ENCODE results near the gene RBPJL. TPM values are rescaled to one million over a fixed set of nuclear protein-coding genes. Genes with fewer than 3 reads are reported as not detected.

The RBPJL gene
- total and polyA plus RNA-seq, 2 donors from 2014 or later = not detected

DNA sequence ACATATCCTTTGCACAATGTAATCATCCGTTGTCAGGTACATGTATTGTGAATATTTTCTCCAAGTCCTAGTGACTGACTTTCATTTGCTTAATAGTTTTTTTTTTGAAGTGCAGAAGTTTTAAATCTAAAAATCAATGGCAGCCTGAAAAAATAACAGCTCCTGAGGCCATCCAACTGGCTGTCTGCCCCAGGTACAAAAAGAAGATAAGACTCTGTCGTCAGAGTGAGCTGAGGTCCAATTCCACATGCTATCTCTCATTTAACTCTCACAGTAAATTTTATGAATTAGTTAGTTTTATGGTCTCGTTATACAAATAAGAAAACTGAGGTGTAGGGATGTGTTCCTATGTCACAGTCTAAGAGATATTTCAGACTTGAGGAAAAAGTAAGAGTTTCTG lies 31.3 kb upstream of the RBPJL start:
- H3K4me3 ChIP-seq (ENCODE audit: low read length in 3 of 3) = no peak overlapping the region
- TF ChIP-seq, protein P1, sequence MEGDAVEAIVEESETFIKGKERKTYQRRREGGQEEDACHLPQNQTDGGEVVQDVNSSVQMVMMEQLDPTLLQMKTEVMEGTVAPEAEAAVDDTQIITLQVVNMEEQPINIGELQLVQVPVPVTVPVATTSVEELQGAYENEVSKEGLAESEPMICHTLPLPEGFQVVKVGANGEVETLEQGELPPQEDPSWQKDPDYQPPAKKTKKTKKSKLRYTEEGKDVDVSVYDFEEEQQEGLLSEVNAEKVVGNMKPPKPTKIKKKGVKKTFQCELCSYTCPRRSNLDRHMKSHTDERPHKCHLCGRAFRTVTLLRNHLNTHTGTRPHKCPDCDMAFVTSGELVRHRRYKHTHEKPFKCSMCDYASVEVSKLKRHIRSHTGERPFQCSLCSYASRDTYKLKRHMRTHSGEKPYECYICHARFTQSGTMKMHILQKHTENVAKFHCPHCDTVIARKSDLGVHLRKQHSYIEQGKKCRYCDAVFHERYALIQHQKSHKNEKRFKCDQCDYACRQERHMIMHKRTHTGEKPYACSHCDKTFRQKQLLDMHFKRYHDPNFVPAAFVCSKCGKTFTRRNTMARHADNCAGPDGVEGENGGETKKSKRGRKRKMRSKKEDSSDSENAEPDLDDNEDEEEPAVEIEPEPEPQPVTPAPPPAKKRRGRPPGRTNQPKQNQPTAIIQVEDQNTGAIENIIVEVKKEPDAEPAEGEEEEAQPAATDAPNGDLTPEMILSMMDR (IDR thresholded peaks at IDR 0.05; ENCODE audit: borderline replicate concordance, extremely low read depth, insufficient read depth) = no peak
- FAIRE-seq = no peak

DNA sequence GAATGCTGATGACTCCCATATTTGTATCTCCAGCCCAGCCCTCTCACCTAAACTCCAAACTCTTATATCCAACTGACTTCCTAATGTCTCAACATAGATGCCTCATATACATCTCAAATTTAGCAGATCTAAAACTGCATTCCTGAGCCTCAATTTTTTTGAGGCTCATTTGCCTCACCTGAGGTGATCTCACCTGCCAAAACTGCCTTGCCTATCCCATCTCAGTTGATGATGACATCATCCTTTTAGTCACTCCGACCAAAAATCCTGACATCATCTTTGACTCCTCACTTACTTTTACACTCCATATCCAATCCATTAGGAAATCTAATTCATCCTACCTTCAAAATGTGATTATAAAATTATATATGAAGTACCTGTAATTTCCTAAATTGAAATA lies 26.6 kb upstream of the RBPJL start:
- H3K36me3 ChIP-seq (ENCODE audit: control insufficient read depth in 2 of 3, insufficient read depth in 3 of 3, low read length in 3 of 3) = no peaks in the 10 kb centered on the region
- DNase-seq = no peak
- H3K27me3 ChIP-seq (ENCODE audit: control insufficient read depth, insufficient read depth, low read length) = no peaks in the 10 kb centered on the region
- H3K9me3 ChIP-seq (ENCODE audit: control insufficient read depth in 2 of 3, insufficient read depth in 1 of 3, low read length in 3 of 3) = no peaks in the 10 kb centered on the region
- no peak overlapping the region for H3K9ac ChIP-seq (ENCODE audit: low read length in 3 of 3)
- H3K4me1 ChIP-seq (ENCODE audit: control insufficient read depth in 2 of 3, insufficient read depth in 2 of 3, low read depth in 1 of 3, low read length in 3 of 3) = no peaks in the 10 kb centered on the region
- H3K4me3 ChIP-seq (ENCODE audit: low read length in 3 of 3) = no peak overlapping the region
- H3K27ac ChIP-seq (ENCODE audit: low read depth in 2 of 2, low read length in 2 of 2) = no peak overlapping the region
- intact Hi-C loops (cut with DNase I) = no loop called here
- FAIRE-seq = no peak
- TF ChIP-seq, protein P1 (IDR thresholded peaks at IDR 0.05; ENCODE audit: borderline replicate concordance, extremely low read depth, insufficient read depth) = no peak

More for the DNA sequence above, 31.3 kb upstream of the RBPJL start:
- Histone ChIP-seq H3K9me3 (ENCODE audit: control insufficient read depth in 2 of 3, insufficient read depth in 1 of 3, low read length in 3 of 3) (no peaks in the 10 kb centered on the region), H3K27ac (ENCODE audit: low read depth in 2 of 2, low read length in 2 of 2) (no peak overlapping the region), H3K36me3 (ENCODE audit: control insufficient read depth in 2 of 3, insufficient read depth in 3 of 3, low read length in 3 of 3) (no peaks in the 10 kb centered on the region), H3K4me1 (ENCODE audit: control insufficient read depth in 2 of 3, insufficient read depth in 2 of 3, low read depth in 1 of 3, low read length in 3 of 3) (no peaks in the 10 kb centered on the region), H3K9ac (ENCODE audit: low read length in 3 of 3) (no peak overlapping the region), H3K27me3 (ENCODE audit: control insufficient read depth, insufficient read depth, low read length) (no peaks in the 10 kb centered on the region)
- DNase-seq = no peak
- intact Hi-C loops (cut with DNase I) = no loop called here

DNA sequence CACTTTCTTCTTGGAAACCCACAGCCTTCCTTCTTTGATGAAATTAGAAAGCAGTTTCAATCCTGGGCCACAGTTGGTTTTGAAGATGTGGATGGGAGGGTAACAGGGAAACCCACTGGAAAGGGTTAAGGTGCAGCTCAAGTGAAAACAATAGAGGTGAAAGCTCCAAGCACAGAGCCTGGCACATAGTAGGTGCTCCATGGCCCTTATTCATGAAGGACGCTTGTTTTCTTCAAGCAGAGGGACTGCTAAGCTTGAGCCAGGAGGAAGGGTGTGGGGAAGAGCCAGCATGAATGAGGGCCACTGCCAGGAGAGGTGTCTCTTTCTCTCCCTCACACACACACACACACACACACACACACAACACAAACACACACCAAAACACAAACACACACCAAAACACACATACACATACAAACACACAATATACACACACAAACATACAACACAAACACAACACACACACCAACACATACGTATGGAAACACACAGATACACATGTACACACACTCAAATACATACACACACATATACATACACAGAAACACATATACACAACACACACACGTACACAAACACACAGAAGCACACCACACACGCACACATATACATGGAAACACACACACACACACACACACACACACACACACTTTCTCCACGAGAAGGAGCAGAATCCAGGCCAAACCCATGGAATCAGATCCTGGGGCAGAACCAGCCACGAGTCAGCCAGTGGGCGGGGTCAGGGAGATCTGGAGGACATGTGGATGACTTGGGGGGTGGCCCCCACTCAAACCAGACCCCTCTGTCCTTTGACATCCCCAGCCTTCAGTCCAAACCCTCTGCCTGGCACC lies 23.7 kb upstream of the RBPJL start:
- Histone ChIP-seq H3K27me3 (ENCODE audit: control insufficient read depth, insufficient read depth, low read length) (no peaks in the 10 kb centered on the region), H3K9me3 (ENCODE audit: control insufficient read depth in 2 of 3, insufficient read depth in 1 of 3, low read length in 3 of 3) (no peaks in the 10 kb centered on the region), H3K4me1 (ENCODE audit: control insufficient read depth in 2 of 3, insufficient read depth in 2 of 3, low read depth in 1 of 3, low read length in 3 of 3) (no peaks in the 10 kb centered on the region), H3K4me3 (ENCODE audit: low read length in 3 of 3) (no peak overlapping the region), H3K27ac (ENCODE audit: low read depth in 2 of 2, low read length in 2 of 2) (no peak overlapping the region), H3K9ac (ENCODE audit: low read length in 3 of 3) (no peak overlapping the region), H3K36me3 (ENCODE audit: control insufficient read depth in 2 of 3, insufficient read depth in 3 of 3, low read length in 3 of 3) (no peaks in the 10 kb centered on the region)
- intact Hi-C loops (cut with DNase I) = no loop called here
- TF ChIP-seq, protein P1 (IDR thresholded peaks at IDR 0.05; ENCODE audit: borderline replicate concordance, extremely low read depth, insufficient read depth) = no peak
- DNase-seq = no peak
- FAIRE-seq = no peak

Data from kidney (tissue), 14 donors.